GM04504 (cell line): ENCODE results near the gene COX7A1.

Experiments
- DNase-seq: peaks from one replicate; pipeline ENCODE4 v3.0.0-alpha.2; 2012; ENCODE audit warnings: low read depth

COX7A1 gene

DNA sequence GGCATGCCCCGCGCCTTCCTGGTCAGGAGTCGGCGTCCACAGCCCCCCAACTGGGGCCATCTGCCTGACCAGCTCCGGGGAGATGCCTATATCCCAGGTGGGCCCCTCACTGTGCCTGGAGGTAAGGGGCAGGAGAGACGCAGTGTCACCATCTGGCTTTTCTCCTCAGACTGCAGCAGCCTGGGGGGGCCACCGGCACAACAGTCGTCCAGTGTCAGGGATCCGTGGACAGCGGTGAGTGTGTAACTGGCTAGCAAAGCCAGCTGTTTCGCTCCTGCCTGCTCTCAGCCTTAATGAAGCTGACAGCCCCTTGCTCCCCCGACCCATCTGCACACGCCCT lies 41.1 kb downstream of the COX7A1 start:
- no peak for DNase-seq

DNA sequence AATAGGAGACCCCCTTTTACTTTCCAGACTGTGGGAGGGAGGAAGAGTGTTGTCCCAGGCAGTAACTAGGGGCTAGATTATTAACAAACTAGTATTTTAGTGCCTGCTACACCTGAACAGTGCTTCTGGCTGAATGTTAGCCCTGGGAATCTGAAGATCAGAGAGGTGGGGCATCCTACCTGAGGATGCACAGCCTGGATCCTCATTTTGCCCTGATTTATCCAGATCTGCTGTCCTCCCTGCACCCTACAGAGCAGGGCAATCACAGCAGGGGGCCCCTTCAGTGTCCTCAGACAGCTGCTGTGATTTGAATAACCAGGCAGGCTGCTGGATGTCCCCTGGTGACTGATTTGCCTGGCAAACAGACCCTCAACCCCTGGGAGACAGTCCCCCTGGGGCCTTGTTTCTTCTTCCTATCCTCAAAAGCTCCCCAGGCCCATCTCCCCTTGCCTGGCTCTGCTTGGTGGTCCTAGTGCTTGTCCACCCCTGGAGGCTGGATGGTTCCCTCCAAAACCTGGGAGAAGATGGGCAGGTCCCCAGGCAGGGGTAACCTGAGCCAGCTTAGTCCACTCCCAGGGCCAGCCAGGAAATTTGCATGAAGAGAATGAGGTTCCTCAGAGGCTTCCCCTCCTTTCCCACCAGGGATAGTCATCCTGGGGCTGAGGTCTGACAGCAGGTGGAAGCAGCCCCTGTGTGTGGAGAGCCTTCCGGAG lies 41.6 kb downstream of the COX7A1 start, which contains the start of gene OVOL3:
Gene OVOL3, plus strand, starts transcription at position 657 of the 713 bp plus-strand sequence. CDS start 60 bp downstream, outside the sequence.
- DNase-seq, result no peak

DNA sequence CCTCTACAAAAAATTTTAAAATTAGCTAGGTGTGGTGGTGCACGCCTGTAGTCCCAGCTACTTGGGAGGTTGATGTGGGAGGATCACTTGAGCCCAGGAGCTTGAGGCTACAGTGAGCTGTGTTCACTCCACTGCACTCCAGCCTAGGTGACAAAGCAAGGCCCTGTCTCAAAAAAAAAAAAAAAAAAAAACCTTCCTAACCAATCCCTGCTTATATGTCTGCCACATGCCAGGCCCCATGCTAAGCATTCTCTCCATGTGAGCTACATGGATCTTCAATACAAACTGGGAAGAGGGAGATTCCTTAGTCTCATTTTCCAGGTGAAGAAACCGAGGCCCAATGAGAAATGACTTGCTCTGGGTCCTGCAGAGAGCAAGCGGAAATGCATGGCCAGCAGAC lies 43.6 kb downstream of the COX7A1 start:
- DNase-seq, result no peak

- DNase-seq, result no peak
Observed at GRCh38 chr19:36106991-36107390, 45.3 kb downstream of the COX7A1 start.

DNA sequence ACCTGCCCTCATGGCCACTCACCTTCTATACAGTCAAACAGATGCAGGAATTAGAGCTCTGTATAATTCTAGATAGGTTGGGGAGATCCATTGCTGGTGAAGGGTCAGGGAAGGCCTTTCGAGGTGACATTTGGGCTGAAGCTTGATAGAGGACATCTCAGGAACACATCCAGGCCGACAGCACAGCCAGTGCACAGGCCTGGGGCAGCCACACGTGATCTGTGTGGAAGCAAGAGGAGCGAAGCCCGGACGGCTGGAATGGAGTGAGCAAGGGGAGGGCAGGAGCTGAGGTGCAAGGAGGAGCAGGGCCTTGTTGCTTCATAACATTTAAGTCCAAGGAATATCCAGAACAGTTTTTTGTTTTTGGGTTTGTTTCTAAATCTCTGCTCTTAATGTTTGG lies 45.8 kb downstream of the COX7A1 start:
- DNase-seq, result no peak

GRCh38 chr19:36103842-36104552 lies 48.2 kb downstream of the COX7A1 start:
- DNase-seq, result no peak

DNA sequence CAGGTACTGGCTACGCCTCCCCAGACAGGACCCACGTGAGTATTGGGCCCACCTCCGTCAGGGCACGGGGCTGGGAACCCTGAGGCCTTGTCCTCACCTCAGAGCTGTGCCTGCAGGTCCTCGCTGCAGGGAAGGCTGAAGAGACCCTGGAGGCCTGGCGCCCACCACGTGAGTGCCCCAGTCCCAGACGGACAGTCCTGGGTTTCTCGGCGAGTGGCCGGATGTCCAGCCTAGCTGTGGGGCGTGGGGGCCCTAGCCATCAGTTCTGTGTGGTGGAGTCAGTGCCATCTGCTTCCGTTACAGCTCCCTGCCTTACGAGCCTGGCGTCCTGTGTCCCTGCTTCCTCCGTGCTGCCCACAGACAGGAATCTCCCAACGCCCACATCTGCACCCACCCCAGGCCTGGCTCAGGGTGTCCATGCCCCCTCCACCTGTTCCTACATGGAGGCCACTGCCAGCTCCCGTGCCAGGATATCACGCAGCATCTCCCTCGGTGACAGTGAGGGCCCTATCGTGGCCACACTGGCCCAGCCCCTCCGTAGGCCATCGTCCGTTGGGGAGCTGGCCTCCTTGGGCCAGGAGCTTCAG lies 49.1 kb downstream of the COX7A1 start:
- DNase-seq, result no peak

GRCh38 chr19:36101550-36102327 lies 50.5 kb downstream of the COX7A1 start:
- no peak for DNase-seq
